ENCODE data around the gene OCA2. TPM values are rescaled to one million over a fixed set of nuclear protein-coding genes. Genes with fewer than 3 reads are reported as not detected.

The OCA2 gene
- total RNA-seq, 6 experiments from 2014 or later: 0.07 to 0.13 (median 0.12) TPM; not detected in 3

GRCh38 chr15:27832237-27832596 lies 266.9 kb downstream of the OCA2 start:
- intact Hi-C loops (cut with DNase I): no loop called here

GRCh38 chr15:27831384-27832236 lies 267.5 kb downstream of the OCA2 start:
- 66% methylated on average over 14 of the region's 28 CpGs for WGBS (ENCODE audit: insufficient coverage, low coverage, low lambda C conversion rate, missing lambda C conversion rate)
- intact Hi-C loops (cut with DNase I): no loop called here
- no peak for TF ChIP-seq POLR2A (IDR thresholded peaks at IDR 0.05)
- no peak for TF ChIP-seq CTCF (IDR thresholded peaks at IDR 0.05)
- no peak for DNase-seq
- H3K27me3 ChIP-seq: no peaks in the 10 kb centered on the region
- peak in 1 of 4 donors; percentile 31 for ATAC-seq
- no peak overlapping the region for H3K4me3 ChIP-seq
- H3K27ac ChIP-seq: no peak overlapping the region
- H3K9me3 ChIP-seq: no peaks in the 10 kb centered on the region
- H3K4me1 ChIP-seq: no peaks in the 10 kb centered on the region
- no peaks in the 10 kb centered on the region for H3K36me3 ChIP-seq

More at GRCh38 chr15:27832237-27832596, 266.9 kb downstream of the OCA2 start:
- Histone ChIP-seq H3K27me3 (no peaks in the 10 kb centered on the region), H3K4me3 (no peak overlapping the region), H3K9me3 (no peaks in the 10 kb centered on the region), H3K27ac (no peak overlapping the region), H3K4me1 (no peaks in the 10 kb centered on the region), H3K36me3 (no peaks in the 10 kb centered on the region)
- DNase-seq (no peak), ATAC-seq (peak in 1 of 4 donors; percentile 33)
- WGBS (ENCODE audit: insufficient coverage, low coverage, low lambda C conversion rate, missing lambda C conversion rate): 73% methylated on average over 6 of the region's 7 CpGs
- TF ChIP-seq POLR2A (IDR thresholded peaks at IDR 0.05) (no peak), CTCF (IDR thresholded peaks at IDR 0.05) (no peak)

GRCh38 chr15:27828746-27829145 lies 270.4 kb downstream of the OCA2 start:
- no peak for DNase-seq
- Histone ChIP-seq H3K9me3 (no peaks in the 10 kb centered on the region), H3K4me1 (no peaks in the 10 kb centered on the region), H3K36me3 (no peaks in the 10 kb centered on the region), H3K27ac (no peak overlapping the region), H3K27me3 (no peaks in the 10 kb centered on the region), H3K4me3 (no peak overlapping the region)
- intact Hi-C loops (cut with DNase I): no loop called here
- 53% methylated on average over 8 of the region's 10 CpGs for WGBS (ENCODE audit: insufficient coverage, low coverage, low lambda C conversion rate, missing lambda C conversion rate)
- TF ChIP-seq CTCF (IDR thresholded peaks at IDR 0.05): no peak
- ATAC-seq: no peak

GRCh38 chr15:27826902-27827714 lies 272.0 kb downstream of the OCA2 start:
- H3K27ac ChIP-seq: no peak overlapping the region
- DNase-seq (no peak), ATAC-seq (no peak)
- no peak overlapping the region for H3K4me3 ChIP-seq
- H3K9me3 ChIP-seq: no peaks in the 10 kb centered on the region
- no peaks in the 10 kb centered on the region for H3K36me3 ChIP-seq
- TF ChIP-seq POLR2A (IDR thresholded peaks at IDR 0.05) (no peak), CTCF (IDR thresholded peaks at IDR 0.05) (no peak)
- 64% methylated on average over 15 of the region's 15 CpGs for WGBS (ENCODE audit: insufficient coverage, low coverage, low lambda C conversion rate, missing lambda C conversion rate)
- no peaks in the 10 kb centered on the region for H3K4me1 ChIP-seq
- intact Hi-C loops (cut with DNase I): no loop called here
- H3K27me3 ChIP-seq: no peaks in the 10 kb centered on the region
